ENCODE data around the gene XRCC1.

DNA sequence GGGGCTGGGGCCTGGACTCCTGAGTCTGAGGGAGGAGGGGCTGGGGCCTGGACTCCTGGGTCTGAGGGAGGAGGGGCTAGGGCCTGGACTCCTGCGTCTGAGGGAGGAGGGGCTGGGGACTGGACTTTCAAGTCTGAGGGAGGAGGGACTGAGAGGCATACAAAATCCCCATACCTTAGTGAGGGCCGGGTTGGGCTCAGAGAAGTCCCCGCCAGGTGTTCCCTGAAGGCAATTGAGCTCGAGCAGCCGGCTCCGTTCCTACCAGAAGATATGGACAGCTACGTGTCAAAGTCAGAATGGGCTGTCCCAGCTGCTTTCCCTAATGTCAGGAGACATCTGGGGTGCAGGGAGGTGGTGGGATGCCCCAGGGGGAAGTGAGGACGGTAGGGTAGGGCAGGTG, 80.2 kb downstream of the XRCC1 start:
- TF ChIP-seq EZH2 (IDR thresholded peaks at IDR 0.05; ENCODE audit: insufficient read depth, poor library complexity, severe bottlenecking) (no peak), EZH2phosphoT487 (IDR thresholded peaks at IDR 0.05; ENCODE audit: insufficient read depth, low read depth) (no peak)
